GM23248 (cell line): Measurements from ENCODE around the gene RCVRN. TPM values are rescaled to one million over a fixed set of nuclear protein-coding genes. Genes with fewer than 3 reads are reported as not detected.

ENCODE experiments used
- DNase-seq: peaks from one replicate; pipeline ENCODE4 v3.0.0-alpha.2; 2015
- H2AFZ ChIP-seq: fragments of 200-600 bp; sonication (generic); 2 replicates; pipeline ENCODE4 v1.6.1; 2016; ENCODE audit warnings: antibody characterized with exemption
- H3F3A ChIP-seq: fragments of 200-600 bp; sonication (generic); 2 replicates; pipeline ENCODE4 v1.6.1; 2016; ENCODE audit warnings: mild to moderate bottlenecking, antibody characterized with exemption, mixed run types; ENCODE audit not compliant: insufficient read depth
- H3K27ac ChIP-seq: fragments of 200-600 bp; sonication (generic); 2 replicates; pipeline ENCODE4 v1.5.1; 2016; ENCODE audit warnings: mild to moderate bottlenecking
- H3K27me3 ChIP-seq: fragments of 200-600 bp; sonication (generic); replicated peaks from 2 replicates; pipeline ENCODE4 v1.6.1; 2016; ENCODE audit warnings: mild to moderate bottlenecking; ENCODE audit not compliant: insufficient read depth
- H3K36me3 ChIP-seq: fragments of 200-600 bp; sonication (generic); 2 replicates; pipeline ENCODE4 v1.6.1; 2016; ENCODE audit warnings: low read depth, mild to moderate bottlenecking
- H3K4me1 ChIP-seq: fragments of 200-600 bp; sonication (generic); 2 replicates; pipeline ENCODE4 v1.6.1; 2016; ENCODE audit warnings: mild to moderate bottlenecking; ENCODE audit not compliant: insufficient read depth
- H3K4me2 ChIP-seq: fragments of 200-600 bp; sonication (generic); one replicate; pipeline ENCODE4 v1.6.1; 2016; ENCODE audit warnings: mild to moderate bottlenecking; ENCODE audit not compliant: unreplicated experiment
- H3K4me3 ChIP-seq: fragments of 200-600 bp; sonication (generic); 2 replicates; pipeline ENCODE4 v1.5.1; 2016; ENCODE audit warnings: mild to moderate bottlenecking
- H3K79me2 ChIP-seq: fragments of 200-600 bp; sonication (generic); 2 replicates; pipeline ENCODE4 v1.6.1; 2016; ENCODE audit warnings: mild to moderate bottlenecking; ENCODE audit not compliant: insufficient read depth
- H3K9ac ChIP-seq: fragments of 200-600 bp; sonication (generic); 2 replicates; pipeline ENCODE4 v1.6.1; 2016; ENCODE audit warnings: mild to moderate bottlenecking
- H3K9me2 ChIP-seq: fragments of 200-600 bp; sonication (generic); 2 replicates; pipeline ENCODE4 v1.6.1; 2016; ENCODE audit warnings: mixed run types, mild to moderate bottlenecking, moderate library complexity; ENCODE audit not compliant: insufficient read depth
- H3K9me3 ChIP-seq: fragments of 200-600 bp; sonication (generic); one replicate; pipeline ENCODE4 v1.6.1; 2017; ENCODE audit warnings: low read depth
- H4K20me1 ChIP-seq: fragments of 200-600 bp; sonication (generic); 2 replicates; pipeline ENCODE4 v1.6.0; 2016; ENCODE audit not compliant: insufficient read depth
- EZH2 ChIP-seq: fragments of 200-600 bp; sonication (generic); IDR thresholded peaks from 2 replicates; pipeline ENCODE4 v1.6.1; 2018; ENCODE audit warnings: antibody characterized with exemption, mild to moderate bottlenecking; ENCODE audit not compliant: insufficient read depth, poor library complexity, severe bottlenecking
- EZH2phosphoT487 ChIP-seq: fragments of 200-600 bp; sonication (generic); IDR thresholded peaks from 2 replicates; pipeline ENCODE4 v1.6.1; 2018; ENCODE audit warnings: antibody characterized with exemption, moderate library complexity, mild to moderate bottlenecking, low read depth; ENCODE audit not compliant: insufficient read depth
- WGBS, 2 experiments: methylation state at CpG; one replicate each; pipeline ENCODE4 v1.1.6; 2015 to 2017; ENCODE audit warnings: low lambda C conversion rate in 2 of 2, low coverage in 1 of 2; ENCODE audit errors: missing lambda C conversion rate in 2 of 2; 5-methylcytosine and 5-hydroxymethylcytosine counted together
- in situ Hi-C: fragments of 300-500 bp; cut with MboI; formaldehyde crosslinking; loops from 2 replicates; pipeline ENCODE4 v1.15.0; 2020
- polyA plus RNA-seq: library from polyadenylated mRNA; unstranded; fragments of >200 nt; fragmentation: Nextera tagmentation; extraction: Ambion mirVana; gene quantifications from 2 replicates; pipeline ENCODE4 v1.2.1, GENCODE V29; 2016
- total RNA-seq: library from RNA; depleted of rRNA; stranded (reverse); fragments of >200 nt; shearing (Covaris generic); gene quantifications from 2 replicates; pipeline ENCODE4 v1.2.3, GENCODE V29; 2014

RCVRN gene
- total and polyA plus RNA-seq, 2 experiments from 2014 or later: not detected

- no peak overlapping the region for H3K4me3 ChIP-seq
- no peaks in the 10 kb centered on the region for H3K9me2 ChIP-seq
- in situ Hi-C loops: loop anchor here (10.0 kb wide), 1 partner anchor 696 kb away; no protein-coding TSS in a partner anchor
- no peak overlapping the region for H3K4me2 ChIP-seq
- WGBS, 2 experiments: 68 to 71% methylated on average over 13 of the region's 13 CpGs
- H3K79me2 ChIP-seq: no peaks in the 10 kb centered on the region
- H3K4me1 ChIP-seq: 0 out of 2 replicates have a peak, but pooled peaks cover 3% of the 10 kb centered on the region
- H3K9me3 ChIP-seq: no peaks in the 10 kb centered on the region
- DNase-seq: peak; percentile 69
- no peak overlapping the region for H3K27ac ChIP-seq
- H3K9ac ChIP-seq: no peak overlapping the region
- no peaks in the 10 kb centered on the region for H3F3A ChIP-seq
- H3K36me3 ChIP-seq: no peaks in the 10 kb centered on the region
- no peaks in the 10 kb centered on the region for H4K20me1 ChIP-seq
- no peak overlapping the region for H2AFZ ChIP-seq
- no peaks in the 10 kb centered on the region for H3K27me3 ChIP-seq
- TF ChIP-seq EZH2: no peak
- TF ChIP-seq EZH2phosphoT487: no peak
These were observed 23.7 kb upstream of the RCVRN start for GRCh38 chr17:9928601-9929333.

- no peak for DNase-seq
- H3K9me3 ChIP-seq: no peaks in the 10 kb centered on the region
- H3K4me2 ChIP-seq: no peak overlapping the region
- no peaks in the 10 kb centered on the region for H3F3A ChIP-seq
- no peak overlapping the region for H3K27ac ChIP-seq
- no peaks in the 10 kb centered on the region for H4K20me1 ChIP-seq
- no peaks in the 10 kb centered on the region for H3K4me1 ChIP-seq
- 89 to 90% methylated on average over 21 of the region's 21 CpGs for WGBS, 2 experiments
- H2AFZ ChIP-seq: no peak overlapping the region
- in situ Hi-C loops: loop anchor here (10.0 kb wide), 1 partner anchor 699 kb away; no protein-coding TSS in a partner anchor
- no peaks in the 10 kb centered on the region for H3K27me3 ChIP-seq
- H3K9me2 ChIP-seq: no peaks in the 10 kb centered on the region
- no peak overlapping the region for H3K4me3 ChIP-seq
- TF ChIP-seq EZH2 (no peak), EZH2phosphoT487 (no peak)
- H3K9ac ChIP-seq: no peak overlapping the region
- no peaks in the 10 kb centered on the region for H3K79me2 ChIP-seq
- no peaks in the 10 kb centered on the region for H3K36me3 ChIP-seq
These were observed 21.2 kb upstream of the RCVRN start for GRCh38 chr17:9926150-9926804.

- Histone ChIP-seq H3K9me2 (no peaks in the 10 kb centered on the region), H3K27me3 (no peaks in the 10 kb centered on the region), H3F3A (no peaks in the 10 kb centered on the region), H3K4me3 (no peak overlapping the region), H3K4me1 (no peaks in the 10 kb centered on the region), H3K4me2 (no peak overlapping the region), H3K79me2 (no peaks in the 10 kb centered on the region), H3K9ac (no peak overlapping the region), H3K36me3 (no peaks in the 10 kb centered on the region), H3K9me3 (no peaks in the 10 kb centered on the region), H4K20me1 (no peaks in the 10 kb centered on the region), H3K27ac (no peak overlapping the region), H2AFZ (no peak overlapping the region)
- in situ Hi-C loops: loop anchor here (10.0 kb wide), 1 partner anchor 699 kb away; no protein-coding TSS in a partner anchor
- TF ChIP-seq EZH2: no peak
- TF ChIP-seq EZH2phosphoT487: no peak
- DNase-seq: no peak
- 86 to 90% methylated on average over 11 of the region's 11 CpGs for WGBS, 2 experiments
These were observed 20.4 kb upstream of the RCVRN start for GRCh38 chr17:9925457-9925856.

GRCh38 chr17:9924735-9925191 is 19.7 kb upstream of the RCVRN start:
- 17 to 20% methylated on average over 6 of the region's 6 CpGs for WGBS, 2 experiments
- H3K36me3 ChIP-seq: no peaks in the 10 kb centered on the region
- no peak overlapping the region for H3K4me3 ChIP-seq

More at GRCh38 chr17:9924735-9925191, 19.7 kb upstream of the RCVRN start:
- Histone ChIP-seq H3K9me3 (no peaks in the 10 kb centered on the region), H3K27ac (no peak overlapping the region), H3K9ac (peak overlapping the region; percentile 40; the same call in 1 of the 2 replicates), H3K79me2 (no peaks in the 10 kb centered on the region), H3K27me3 (no peaks in the 10 kb centered on the region), H4K20me1 (no peaks in the 10 kb centered on the region), H2AFZ (peak overlapping the region; percentile 61; the same call in 1 of the 2 replicates), H3K9me2 (no peaks in the 10 kb centered on the region), H3K4me2 (no peak overlapping the region), H3F3A (no peaks in the 10 kb centered on the region), H3K4me1 (no peaks in the 10 kb centered on the region)
- peak; percentile 86 for DNase-seq
- in situ Hi-C loops: loop anchor here (10.0 kb wide), 1 partner anchor 700 kb away; no protein-coding TSS in a partner anchor
- TF ChIP-seq EZH2: no peak
- no peak for TF ChIP-seq EZH2phosphoT487
